ENCODE measurements around the gene HACD2. TPM values are rescaled to one million over a fixed set of nuclear protein-coding genes. Genes with fewer than 3 reads are reported as not detected.

The HACD2 gene
- total and polyA plus RNA-seq, 2 donors (not counting 3 experiments of a cell fraction or from before 2014, with no cell fraction given), result 17.0 to 20.9 TPM

- H4K20me1 ChIP-seq (replicated peaks; ENCODE audit: control insufficient read depth, extremely low read depth, insufficient read depth, low read length), result no peaks in the 10 kb centered on the region
- CTCF ChIA-PET, result interaction anchor here (0.6 to 2.3 kb wide), 7 partner anchors 9 to 195 kb away, joined by 3 to 7 read pairs (median 4); no protein-coding TSS in a partner anchor
- no peak overlapping the region for H3K9ac ChIP-seq (replicated peaks; ENCODE audit: extremely low read depth, insufficient read depth, low read length)
- POLR2A ChIA-PET, result no interaction called here
- H2AFZ ChIP-seq (ENCODE audit: low read depth, low read length), result no peak overlapping the region
- no peaks in the 10 kb centered on the region for H3K79me2 ChIP-seq (ENCODE audit: control insufficient read depth, insufficient read depth, low read length)
- H3K4me2 ChIP-seq (ENCODE audit: insufficient read depth, low read length), result no peak overlapping the region
- no peak overlapping the region for H3K27ac ChIP-seq (ENCODE audit: insufficient read depth, low read depth, low read length)
- BruUV-seq (replicated peaks), result no TSS peak
- no peaks in the 10 kb centered on the region for H3K9me1 ChIP-seq (replicated peaks; ENCODE audit: control insufficient read depth, extremely low read depth, insufficient read depth, low read length)
- intact Hi-C loops (cut with micrococcal nuclease), result no loop called here
- no peaks in the 10 kb centered on the region for H3K9me3 ChIP-seq (replicated peaks; ENCODE audit: control insufficient read depth, insufficient read depth, low read length)
- peak; percentile 77 for FAIRE-seq
- TF ChIP-seq POLR2AphosphoS5 (IDR thresholded peaks at IDR 0.05; ENCODE audit: insufficient read depth, low read depth, low read length) (no peak), JUN (IDR thresholded peaks at IDR 0.05; ENCODE audit: borderline replicate concordance, insufficient read depth, insufficient read length, low read depth) (no peak), GATA2 (IDR thresholded peaks at IDR 0.05; ENCODE audit: insufficient read depth, insufficient read length, low read depth, low read length) (no peak), EZH2 (IDR thresholded peaks at IDR 0.05; ENCODE audit: borderline replicate concordance, low read depth, low read length, severe bottlenecking) (no peak), MYC (IDR thresholded peaks at IDR 0.05; ENCODE audit: low read depth, low read length) (no peak), MAX (IDR thresholded peaks at IDR 0.05; ENCODE audit: insufficient read depth, insufficient read length) (no peak), POLR2A (IDR thresholded peaks at IDR 0.05; ENCODE audit: low read depth, low read length) (no peak), CTCF (IDR thresholded peaks at IDR 0.05; ENCODE audit: extremely low read depth in 1 of 2, insufficient read depth in 1 of 2, low read depth in 1 of 2, low read length in 2 of 2) (no peak), FOS (IDR thresholded peaks at IDR 0.05; ENCODE audit: borderline replicate concordance, insufficient read depth, low read length) (no peak)
- no peaks in the 10 kb centered on the region for H3K27me3 ChIP-seq (ENCODE audit: control insufficient read depth in 2 of 2, insufficient read depth in 2 of 2, low read length in 2 of 2)
- peaks cover 14% of the 10 kb centered on the region for H3K4me1 ChIP-seq (ENCODE audit: control insufficient read depth, extremely low read depth, insufficient read depth, low read length)
- DNase-seq (ENCODE audit: low read depth, low spot score), result peak; percentile 67
- H3K4me3 ChIP-seq (replicated peaks in 1 of 3; ENCODE audit: insufficient read depth in 1 of 3, low read depth in 1 of 3, low read length in 3 of 3), result no peak overlapping the region
- dilution Hi-C loops (cut with MboI; ENCODE audit: extremely low pct_ligation_motif_present, low sequenced_read_pairs), result no loop called here
- no peaks in the 10 kb centered on the region for H3K36me3 ChIP-seq (ENCODE audit: control insufficient read depth in 2 of 2, extremely low read depth in 1 of 2, insufficient read depth in 2 of 2, low read length in 2 of 2)
Observed at GRCh38 chr3:123521179-123521969, 63.5 kb downstream of the HACD2 start.

Data from endothelial cell of umbilical vein (primary cell).